ENCODE results near the gene MITF.

The MITF gene

DNA sequence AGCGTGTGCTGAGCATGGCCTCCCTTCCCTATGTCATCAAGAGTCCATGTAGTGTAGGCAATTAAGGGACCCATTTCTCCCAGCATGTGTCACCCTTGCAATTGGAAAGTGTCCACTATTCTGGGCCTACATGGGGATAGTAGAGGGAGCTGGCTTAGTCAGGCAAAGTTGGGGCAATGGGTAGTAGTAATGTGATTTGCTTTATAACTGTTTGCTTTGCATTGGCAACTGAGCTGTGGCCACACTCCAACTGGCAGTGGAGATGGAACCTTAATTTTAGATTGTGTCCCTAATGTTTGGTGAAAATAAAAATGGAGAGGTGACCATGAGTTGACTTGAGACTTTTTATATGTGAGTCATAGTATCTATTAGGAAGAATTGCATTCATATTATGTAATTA lies 162.5 kb downstream of the MITF start:
- no peak overlapping the region for H3K27ac ChIP-seq (replicated peaks)
- no peak overlapping the region for H3K4me3 ChIP-seq (replicated peaks; ENCODE audit: insufficient read depth, low read length)
- peaks cover 3% of the 10 kb centered on the region for H3K27me3 ChIP-seq (ENCODE audit: insufficient read depth, poor library complexity, severe bottlenecking)
- no peak for DNase-seq (ENCODE audit: low read depth in 1 of 2, low spot score in 1 of 2)
- TF ChIP-seq SPI1 (IDR thresholded peaks at IDR 0.05; ENCODE audit: borderline replicate concordance, low read depth): no peak
- TF ChIP-seq, protein P1, sequence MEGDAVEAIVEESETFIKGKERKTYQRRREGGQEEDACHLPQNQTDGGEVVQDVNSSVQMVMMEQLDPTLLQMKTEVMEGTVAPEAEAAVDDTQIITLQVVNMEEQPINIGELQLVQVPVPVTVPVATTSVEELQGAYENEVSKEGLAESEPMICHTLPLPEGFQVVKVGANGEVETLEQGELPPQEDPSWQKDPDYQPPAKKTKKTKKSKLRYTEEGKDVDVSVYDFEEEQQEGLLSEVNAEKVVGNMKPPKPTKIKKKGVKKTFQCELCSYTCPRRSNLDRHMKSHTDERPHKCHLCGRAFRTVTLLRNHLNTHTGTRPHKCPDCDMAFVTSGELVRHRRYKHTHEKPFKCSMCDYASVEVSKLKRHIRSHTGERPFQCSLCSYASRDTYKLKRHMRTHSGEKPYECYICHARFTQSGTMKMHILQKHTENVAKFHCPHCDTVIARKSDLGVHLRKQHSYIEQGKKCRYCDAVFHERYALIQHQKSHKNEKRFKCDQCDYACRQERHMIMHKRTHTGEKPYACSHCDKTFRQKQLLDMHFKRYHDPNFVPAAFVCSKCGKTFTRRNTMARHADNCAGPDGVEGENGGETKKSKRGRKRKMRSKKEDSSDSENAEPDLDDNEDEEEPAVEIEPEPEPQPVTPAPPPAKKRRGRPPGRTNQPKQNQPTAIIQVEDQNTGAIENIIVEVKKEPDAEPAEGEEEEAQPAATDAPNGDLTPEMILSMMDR (IDR thresholded peaks at IDR 0.05; ENCODE audit: insufficient read depth, low read length): no peak
- no peak for TF ChIP-seq REST (IDR thresholded peaks at IDR 0.05; ENCODE audit: insufficient replicate concordance, low read depth)
- TF ChIP-seq GABPA (IDR thresholded peaks at IDR 0.05; ENCODE audit: low read depth): no peak
- TF ChIP-seq POLR2AphosphoS5 (IDR thresholded peaks at IDR 0.05; ENCODE audit: low read depth): no peak

- Histone ChIP-seq H3K27ac (replicated peaks) (no peak overlapping the region), H3K4me3 (replicated peaks; ENCODE audit: insufficient read depth, low read length) (no peak overlapping the region), H3K27me3 (ENCODE audit: insufficient read depth, poor library complexity, severe bottlenecking) (peaks cover 3% of the 10 kb centered on the region)
- no peak for DNase-seq (ENCODE audit: low read depth in 1 of 2, low spot score in 1 of 2)
- no peak for TF ChIP-seq POLR2AphosphoS5 (IDR thresholded peaks at IDR 0.05; ENCODE audit: low read depth)
- TF ChIP-seq, protein P1 (IDR thresholded peaks at IDR 0.05; ENCODE audit: insufficient read depth, low read length): no peak
- no peak for TF ChIP-seq REST (IDR thresholded peaks at IDR 0.05; ENCODE audit: insufficient replicate concordance, low read depth)
- TF ChIP-seq GABPA (IDR thresholded peaks at IDR 0.05; ENCODE audit: low read depth): no peak
- no peak for TF ChIP-seq SPI1 (IDR thresholded peaks at IDR 0.05; ENCODE audit: borderline replicate concordance, low read depth)
These were observed 163.1 kb downstream of the MITF start for GRCh38 chr3:69902386-69902785.

DNA sequence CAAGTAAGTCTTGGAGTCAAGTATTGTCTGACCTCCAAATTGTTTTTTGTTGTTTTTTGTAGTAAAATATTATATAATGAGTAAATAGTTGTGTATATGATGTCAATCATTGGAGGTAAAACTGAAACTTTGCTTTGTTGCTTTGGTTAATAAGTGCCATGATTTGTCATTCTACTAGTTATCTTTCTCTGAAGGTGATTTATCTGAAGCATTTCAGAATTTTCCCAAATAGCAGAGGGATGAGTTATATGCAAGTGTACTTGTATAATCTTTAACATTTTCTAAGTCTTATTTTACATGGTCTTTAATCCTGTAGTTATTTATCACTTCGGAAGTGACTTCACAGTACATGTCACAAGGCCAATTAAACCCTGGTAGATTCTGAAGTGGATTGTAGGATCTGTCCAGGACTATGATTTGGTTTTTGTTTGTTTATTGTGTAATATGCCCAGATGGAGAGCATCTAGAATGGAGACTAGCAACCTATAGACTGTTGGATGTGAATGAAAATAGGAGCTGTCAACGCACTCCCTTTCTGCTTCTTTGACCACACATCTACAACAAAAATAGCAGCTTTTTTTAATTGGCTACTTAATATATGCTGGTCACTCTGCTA lies 167.2 kb downstream of the MITF start:
- Histone ChIP-seq H3K27ac (replicated peaks) (no peak overlapping the region), H3K27me3 (ENCODE audit: insufficient read depth, poor library complexity, severe bottlenecking) (no peaks in the 10 kb centered on the region), H3K4me3 (replicated peaks; ENCODE audit: insufficient read depth, low read length) (no peak overlapping the region)
- TF ChIP-seq SPI1 (IDR thresholded peaks at IDR 0.05; ENCODE audit: borderline replicate concordance, low read depth) (no peak), REST (IDR thresholded peaks at IDR 0.05; ENCODE audit: insufficient replicate concordance, low read depth) (no peak), POLR2AphosphoS5 (IDR thresholded peaks at IDR 0.05; ENCODE audit: low read depth) (no peak), GABPA (IDR thresholded peaks at IDR 0.05; ENCODE audit: low read depth) (no peak)
- TF ChIP-seq, protein P1 (IDR thresholded peaks at IDR 0.05; ENCODE audit: insufficient read depth, low read length): no peak
- DNase-seq (ENCODE audit: low read depth in 1 of 2, low spot score in 1 of 2): no peak
